NCI-H748 (cell line): Measurements from ENCODE around the gene ALPK1.
A peak's percentile ranks its signal among the peaks of the same experiment; 100 is the strongest.
"Not testable (repeated sequence)": the region's sequence is repeated elsewhere in the genome, so short reads cannot be mapped to it uniquely, and the experiment has no call there.

Experiments
- DNase-seq: peaks from one replicate; lab custom pipeline; 2025; ENCODE audit not compliant: unreplicated experiment; lab: John Stamatoyannopoulos, UW

ALPK1 gene

GRCh38 chr4:112284166-112284565 lies 13.0 kb upstream of the ALPK1 start:
- DNase-seq, result peak; percentile 6

DNA sequence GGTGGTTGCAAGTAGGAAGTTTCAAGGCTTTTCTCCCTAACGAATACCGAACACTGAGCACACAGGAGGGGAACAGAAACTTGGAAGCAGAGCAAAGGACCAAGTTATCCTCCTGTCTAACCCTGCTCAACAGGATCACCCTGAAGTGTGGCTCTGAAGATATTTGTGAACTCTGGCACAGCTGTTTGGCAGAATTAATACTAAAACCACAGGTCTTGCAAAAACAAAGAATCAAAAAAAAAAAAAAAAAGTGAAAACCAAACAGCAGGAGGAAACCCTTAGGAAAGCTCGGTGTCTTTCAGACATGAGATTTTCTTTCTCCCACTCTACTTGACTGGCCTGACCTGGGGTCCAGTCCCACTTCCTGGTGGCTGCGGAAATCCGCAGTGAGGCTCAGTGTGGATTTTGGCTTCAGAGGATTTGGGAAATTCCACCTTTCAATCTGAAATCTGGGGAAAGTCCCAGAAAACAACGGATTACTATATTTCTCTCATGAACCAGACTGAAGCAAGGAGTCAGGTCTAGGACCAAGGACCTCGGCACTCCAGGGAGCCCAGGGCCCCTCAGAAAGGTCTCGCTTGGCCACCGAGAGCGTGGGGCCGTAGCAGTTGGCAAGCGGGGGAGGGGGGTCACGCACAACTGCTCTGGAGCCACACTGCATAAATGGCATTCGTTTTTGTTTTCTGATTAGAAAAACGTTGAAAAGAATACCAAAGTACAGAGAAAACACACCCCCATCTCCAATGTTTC lies 12.3 kb upstream of the ALPK1 start:
- peak; percentile 20 for DNase-seq

GRCh38 chr4:112287258-112287989 lies 9.7 kb upstream of the ALPK1 start:
- no peak for DNase-seq

DNA sequence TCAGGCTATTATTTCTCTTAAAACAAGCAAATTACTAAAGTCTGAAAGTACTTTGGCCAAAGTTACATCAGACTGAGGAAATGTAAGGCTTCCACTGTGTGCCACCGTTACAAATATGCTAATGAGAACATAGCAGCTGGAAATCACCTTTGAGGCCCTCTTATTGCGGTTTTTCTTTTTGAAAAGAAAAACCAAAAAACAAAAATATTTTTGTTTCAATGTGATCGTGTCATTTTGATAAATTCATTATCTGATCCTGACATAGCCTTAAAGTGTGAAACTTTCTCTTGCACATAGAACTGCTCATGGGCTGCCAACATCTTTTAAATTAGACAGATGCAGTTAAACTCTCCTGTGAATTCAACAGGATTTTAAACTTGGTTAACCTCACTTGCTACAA lies 8.7 kb upstream of the ALPK1 start:
- DNase-seq, result no peak

GRCh38 chr4:112289407-112290253 lies 7.5 kb upstream of the ALPK1 start:
- DNase-seq, result no peak

DNA sequence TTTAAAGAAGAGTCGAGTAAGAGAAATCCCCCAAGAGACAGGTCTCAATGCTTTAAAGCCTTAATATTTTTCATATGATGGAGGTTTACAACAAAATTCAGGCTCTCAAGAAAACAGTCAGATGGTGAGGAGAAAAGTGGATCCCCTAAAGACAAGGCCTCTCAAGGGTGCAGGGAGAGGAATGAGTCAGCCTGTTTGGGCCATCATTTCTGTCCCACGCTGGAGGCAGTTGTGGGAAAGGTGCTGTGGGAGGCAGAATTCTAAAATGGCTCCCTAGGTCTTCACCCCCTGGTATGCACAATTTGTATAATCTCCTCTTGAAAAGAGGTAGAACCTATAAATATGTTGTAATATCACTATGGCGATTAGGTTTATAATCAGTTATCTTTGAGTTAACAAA lies 6.8 kb upstream of the ALPK1 start:
- no peak for DNase-seq

DNA sequence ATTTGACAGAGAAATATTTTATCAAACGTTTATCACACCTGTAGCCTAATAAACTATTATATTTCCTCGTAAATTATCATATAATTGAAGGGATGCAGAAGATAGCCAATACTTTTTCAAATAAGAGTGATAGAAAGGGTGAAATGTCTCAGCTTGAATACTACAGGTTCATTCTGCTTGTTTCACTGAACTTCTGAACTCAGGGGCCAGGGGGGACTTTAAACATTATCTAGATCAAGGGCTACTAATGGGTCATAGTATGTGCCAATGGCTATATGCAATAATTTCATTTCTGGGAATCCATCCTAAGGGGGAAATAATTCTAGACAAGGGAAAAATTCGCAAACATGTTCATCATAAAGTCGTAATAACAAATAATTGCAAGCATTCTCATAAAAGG lies 2.6 kb downstream of the ALPK1 start:
- no peak for DNase-seq

GRCh38 chr4:112302320-112303274 lies 5.4 kb downstream of the ALPK1 start:
- DNase-seq, result no peak

DNA sequence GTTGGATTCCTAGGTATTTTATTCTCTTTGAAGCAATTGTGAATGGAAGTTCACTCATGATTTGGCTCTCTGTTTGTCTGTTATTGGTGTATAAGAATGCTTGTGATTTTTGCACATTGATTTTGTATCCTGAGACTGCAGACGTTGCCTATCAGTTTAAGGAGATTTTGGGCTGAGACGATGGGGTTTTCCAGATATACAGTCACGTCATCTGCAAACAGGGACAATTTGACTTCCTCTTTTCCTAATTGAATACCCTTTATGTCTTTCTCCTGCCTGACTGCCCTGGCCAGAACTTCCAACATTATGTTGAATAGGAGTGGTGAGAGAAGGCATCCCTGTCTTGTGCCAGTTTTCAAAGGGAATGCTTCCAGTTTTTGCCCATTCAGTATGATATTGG lies 8.3 kb downstream of the ALPK1 start:
- not testable (repeated sequence) for DNase-seq

- DNase-seq, result peak; percentile 2
Measured at GRCh38 chr4:112309263-112309791, 12.2 kb downstream of the ALPK1 start.

- DNase-seq, result no peak
Measured at GRCh38 chr4:112311516-112311915, 14.3 kb downstream of the ALPK1 start.

DNA sequence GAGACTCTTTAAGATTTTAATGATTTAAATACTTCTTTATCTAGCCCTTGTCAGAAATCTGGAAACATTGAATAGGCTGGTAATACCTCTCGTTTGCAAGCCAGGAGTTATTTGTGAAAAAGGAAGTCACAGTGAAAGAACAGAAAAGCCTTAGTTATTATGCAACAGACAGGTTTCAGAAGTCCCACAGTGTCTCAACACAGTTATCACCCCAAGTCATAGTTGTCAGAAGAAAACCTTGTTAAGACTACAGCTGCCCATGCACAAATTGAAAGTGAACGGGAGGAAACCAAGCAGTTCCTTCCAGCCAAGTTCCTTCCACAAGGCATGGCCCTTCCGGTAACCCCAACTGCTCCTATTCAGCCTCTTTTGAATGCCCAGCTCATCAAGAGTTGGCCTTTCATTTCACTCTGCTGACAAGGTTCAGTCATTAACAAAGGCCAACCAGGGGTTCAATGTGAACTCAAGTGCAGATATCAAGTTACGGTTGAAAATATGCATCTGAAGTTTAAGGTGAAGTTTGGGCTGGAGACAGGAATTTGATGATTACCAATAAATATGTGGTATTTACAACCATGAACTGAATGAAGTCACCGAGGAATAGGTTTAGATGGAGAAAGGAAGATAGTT lies 15.6 kb downstream of the ALPK1 start:
- no peak for DNase-seq

DNA sequence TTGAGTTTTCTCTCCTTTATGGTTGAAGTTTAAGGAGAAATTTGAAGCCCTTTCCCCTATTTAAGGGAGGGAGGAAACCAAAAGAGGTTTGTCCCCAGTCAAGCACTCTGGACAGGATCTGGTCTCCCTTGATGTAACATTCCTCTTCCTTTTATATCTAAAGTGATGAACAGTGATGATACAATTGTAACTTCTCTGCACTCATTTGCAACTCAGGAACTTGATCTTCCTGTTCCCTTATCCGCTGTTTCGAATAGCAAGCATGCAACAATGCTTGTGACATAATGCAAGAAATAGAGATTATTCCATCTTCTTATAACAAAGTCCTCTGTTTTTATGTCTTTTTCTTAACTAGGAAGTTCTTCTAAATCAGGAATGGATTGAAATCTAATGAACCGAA lies 18.3 kb downstream of the ALPK1 start:
- DNase-seq, result no peak

GRCh38 chr4:112316360-112316759 lies 19.2 kb downstream of the ALPK1 start:
- no peak for DNase-seq

DNA sequence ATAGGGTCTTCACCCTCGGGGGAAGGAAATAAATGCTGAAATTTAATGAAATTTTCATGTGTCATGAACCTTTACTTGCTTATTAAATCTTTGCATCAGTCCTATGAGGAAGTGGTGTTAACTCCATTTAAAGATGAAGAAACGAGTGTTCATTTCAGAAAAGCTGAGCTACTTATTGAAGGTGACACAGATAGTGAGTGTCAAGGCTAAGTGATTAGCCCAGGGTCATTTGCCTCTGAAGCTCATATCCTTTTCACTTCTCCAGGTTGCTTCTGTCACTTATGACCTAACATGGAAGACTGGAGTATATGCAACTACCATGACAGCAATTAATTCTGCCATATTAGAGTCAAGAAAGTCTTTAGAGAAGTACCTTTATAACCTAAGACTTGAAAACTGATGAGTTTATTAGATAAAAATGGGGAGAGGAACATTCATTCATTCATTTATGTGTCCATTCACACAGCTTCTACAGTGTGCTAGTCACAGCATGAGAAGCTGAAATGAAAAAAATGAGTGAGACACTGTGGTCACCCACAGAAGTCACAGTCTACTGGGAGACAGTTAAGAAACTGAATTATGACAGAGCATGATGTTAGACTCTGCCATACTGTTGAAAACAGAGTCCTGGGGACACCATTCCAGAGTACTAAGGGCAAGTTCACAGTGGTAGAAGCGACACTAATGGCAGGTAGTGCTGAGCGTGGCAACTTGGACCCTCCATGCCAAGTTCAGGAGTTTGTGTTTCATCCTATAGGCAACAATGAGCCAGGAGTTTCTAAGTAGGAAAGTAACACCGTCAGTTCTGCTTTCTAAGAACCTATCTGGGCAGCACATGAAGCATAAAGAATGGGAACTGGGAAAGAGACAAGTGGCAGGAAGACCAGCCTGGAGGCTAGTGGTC lies 21.3 kb downstream of the ALPK1 start:
- no peak for DNase-seq

DNA sequence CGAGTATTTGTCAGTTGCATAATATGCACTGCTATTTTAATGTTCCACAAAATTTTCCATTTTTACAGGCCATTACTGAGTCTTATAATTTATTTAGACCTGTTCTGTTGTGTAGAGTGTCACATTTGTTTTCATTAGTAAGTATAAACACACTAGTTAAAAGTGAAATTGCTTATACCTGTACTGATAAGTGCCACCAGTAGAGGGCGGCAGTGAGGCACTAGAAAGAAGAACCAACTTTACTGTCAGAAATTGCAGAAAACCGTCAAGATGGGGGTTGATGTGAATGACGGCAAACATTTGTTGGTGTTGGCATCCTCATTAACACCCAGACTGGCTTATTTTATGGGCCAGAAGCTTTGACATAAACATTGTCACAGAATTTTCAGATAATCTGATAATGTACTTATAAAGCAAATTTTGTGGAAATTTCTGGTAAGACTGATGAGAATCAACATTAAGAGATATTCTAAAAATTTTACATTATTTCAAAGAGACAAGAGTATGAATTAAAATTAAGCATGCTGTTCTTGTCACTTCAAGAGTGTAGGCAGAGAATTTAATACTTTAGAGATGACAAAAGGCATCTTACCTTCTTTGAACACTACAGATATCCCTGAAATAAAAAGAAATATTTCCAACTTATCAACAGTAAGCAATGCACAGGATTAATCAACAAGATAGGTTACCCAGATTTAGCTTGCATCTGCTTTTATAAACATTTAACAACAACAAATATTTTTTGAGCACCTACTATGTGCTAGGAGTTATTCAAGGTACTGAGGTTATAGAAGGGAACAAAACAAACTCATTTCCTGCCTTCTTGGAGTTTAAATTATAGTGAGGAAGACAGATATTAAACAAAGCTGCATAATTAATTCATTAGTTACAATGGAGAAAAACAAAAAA lies 24.9 kb downstream of the ALPK1 start:
- DNase-seq, result peak; percentile 55

DNA sequence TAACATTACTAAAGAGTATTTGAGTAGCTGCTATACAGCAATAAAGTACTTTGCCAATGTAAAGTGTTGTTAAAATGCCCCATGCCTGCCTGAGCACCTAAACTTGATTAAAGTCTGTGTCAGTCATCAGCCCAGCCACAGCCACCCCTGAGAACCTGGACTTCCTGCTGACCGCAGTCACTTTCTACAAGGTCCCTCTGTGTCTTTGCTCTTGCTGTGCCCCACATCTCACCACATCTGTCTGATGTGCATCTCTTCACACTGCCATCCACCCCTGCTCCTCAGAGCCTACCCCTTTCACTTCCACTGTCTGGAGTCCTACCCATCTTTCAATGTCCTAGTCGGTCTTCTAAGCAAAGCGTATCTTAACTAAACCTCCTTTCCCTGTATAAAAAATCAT lies 25.7 kb downstream of the ALPK1 start:
- no peak for DNase-seq

GRCh38 chr4:112325530-112325929 lies 28.4 kb downstream of the ALPK1 start:
- no peak for DNase-seq
